Subcutaneous abdominal adipose tissue (tissue), 5 donors: Measurements from ENCODE around the gene NPIPB8.
"Not testable (repeated sequence)": the region's sequence is repeated elsewhere in the genome, so short reads cannot be mapped to it uniquely, and the experiment has no call there.

Experiments used
- H3K27ac ChIP-seq: one replicate; pipeline ENCODE4 v1.7.0; 2013; ENCODE audit warnings: low read depth, mild to moderate bottlenecking, inconsistent platforms, low read length, moderate library complexity
- H3K27me3 ChIP-seq, 5 donors: one replicate each; pipeline ENCODE4 v1.7.0; 2013; ENCODE audit warnings: low read length in 5 of 5, inconsistent platforms in 1 of 5; ENCODE audit not compliant: control insufficient read depth in 5 of 5, insufficient read depth in 4 of 5
- H3K36me3 ChIP-seq, 5 donors: one replicate each; pipeline ENCODE4 v1.7.0; 2013; ENCODE audit warnings: low read length in 5 of 5; ENCODE audit not compliant: control insufficient read depth in 5 of 5, insufficient read depth in 5 of 5
- H3K4me1 ChIP-seq, 5 donors: one replicate each; pipeline ENCODE4 v1.7.0; 2013; ENCODE audit warnings: low read length in 5 of 5, mild to moderate bottlenecking in 3 of 5, moderate library complexity in 1 of 5; ENCODE audit not compliant: control insufficient read depth in 5 of 5, insufficient read depth in 5 of 5
- H3K4me3 ChIP-seq, 5 donors: one replicate each; pipeline ENCODE4 v1.7.0; 2013; ENCODE audit warnings: low read length in 5 of 5, low read depth in 1 of 5
- H3K9ac ChIP-seq, 5 donors: one replicate each; pipeline ENCODE4 v1.7.0; 2013; ENCODE audit warnings: low read length in 5 of 5, mild to moderate bottlenecking in 4 of 5, moderate library complexity in 3 of 5
- H3K9me3 ChIP-seq, 5 donors: one replicate each; pipeline ENCODE4 v1.7.0; 2013; ENCODE audit warnings: low read length in 5 of 5; ENCODE audit not compliant: control insufficient read depth in 5 of 5
- donor health status: healthy.
- donor health status: healthy.
- donor health status: healthy.
- donor health status: healthy.
- donor health status: healthy.

NPIPB8 gene

DNA sequence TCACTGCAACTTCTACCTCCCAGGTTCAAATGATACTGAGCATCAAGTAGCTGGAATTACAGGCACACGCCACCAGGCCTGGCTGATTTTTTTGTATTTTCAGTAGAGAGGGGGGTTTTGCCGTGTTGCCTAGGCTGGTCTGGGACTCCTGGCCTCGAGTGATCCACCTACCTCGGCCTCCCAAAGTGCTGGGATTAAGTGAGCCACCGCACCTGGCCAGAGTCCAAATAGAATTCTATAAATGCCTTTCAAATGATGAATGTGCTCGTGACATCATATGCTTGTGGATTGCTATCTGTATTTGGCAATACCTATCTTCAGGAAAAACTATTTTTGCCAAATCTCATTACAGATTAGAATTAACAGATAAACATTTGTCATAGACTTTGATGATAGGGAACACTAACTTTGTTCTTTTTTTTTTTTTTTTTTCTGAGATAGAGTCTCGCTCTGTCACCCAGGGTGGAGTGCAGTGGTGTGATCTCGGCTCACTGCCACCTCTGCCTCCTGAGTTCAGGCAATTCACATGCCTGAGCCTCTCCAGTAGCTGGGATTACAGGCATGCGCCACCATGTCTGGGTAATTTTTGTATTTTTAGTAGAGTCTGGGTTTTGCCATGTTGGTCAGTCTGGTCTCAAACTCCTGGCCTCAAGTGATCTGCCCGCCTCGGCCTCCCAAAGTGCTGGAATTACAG is 55.5 kb downstream of the NPIPB8 start:
- H3K4me1 ChIP-seq, H3K36me3 ChIP-seq, H3K9ac ChIP-seq, H3K4me3 ChIP-seq, H3K27ac ChIP-seq, H3K9me3 ChIP-seq, H3K27me3 ChIP-seq: not testable (repeated sequence)

DNA sequence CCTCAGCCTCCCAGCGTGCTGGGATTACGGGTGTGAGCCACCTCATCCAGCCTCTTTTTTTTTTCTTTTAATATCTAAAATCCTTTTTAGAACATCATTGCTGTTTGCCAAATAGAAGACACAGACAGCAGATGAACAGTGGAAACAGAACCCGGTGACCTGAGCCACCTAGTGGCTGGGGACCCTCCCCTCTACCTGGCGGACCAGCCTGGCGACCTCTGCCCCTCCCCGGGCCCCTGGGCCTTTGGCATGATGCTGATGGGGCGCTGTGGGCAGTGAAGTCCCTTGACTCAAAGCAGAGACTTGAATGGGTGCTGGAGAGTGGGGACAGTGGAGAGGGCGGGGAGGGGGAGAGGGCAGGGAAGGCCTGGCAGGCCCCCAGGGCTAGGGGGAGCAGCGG is 61.9 kb downstream of the NPIPB8 start:
- H3K9me3 ChIP-seq, H3K4me1 ChIP-seq, H3K4me3 ChIP-seq, H3K27ac ChIP-seq, H3K36me3 ChIP-seq, H3K27me3 ChIP-seq, H3K9ac ChIP-seq: not testable (repeated sequence)

DNA sequence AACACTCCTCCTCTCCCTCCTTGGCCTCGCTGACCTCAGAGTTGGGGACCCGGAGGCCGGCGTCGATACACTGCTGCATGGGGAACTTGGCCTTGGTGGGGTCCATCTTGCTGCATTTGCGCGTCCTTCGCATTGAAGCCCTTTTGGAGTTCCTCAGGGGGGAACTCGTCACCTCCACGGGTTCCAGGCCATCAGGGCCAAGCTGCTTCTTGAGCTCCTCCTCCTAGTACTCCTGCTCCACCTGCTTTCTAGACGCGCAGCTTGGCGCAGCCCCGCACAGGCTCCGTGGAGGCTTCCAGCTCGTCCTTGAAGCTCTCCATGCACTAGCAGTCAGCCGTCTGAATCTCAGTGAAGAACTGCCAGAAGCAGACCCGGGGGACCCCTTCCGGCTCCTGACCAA is 62.5 kb downstream of the NPIPB8 start:
- not testable (repeated sequence) for H3K4me3 ChIP-seq, H3K9me3 ChIP-seq, H3K9ac ChIP-seq, H3K27me3 ChIP-seq, H3K4me1 ChIP-seq, H3K27ac ChIP-seq, H3K36me3 ChIP-seq

DNA sequence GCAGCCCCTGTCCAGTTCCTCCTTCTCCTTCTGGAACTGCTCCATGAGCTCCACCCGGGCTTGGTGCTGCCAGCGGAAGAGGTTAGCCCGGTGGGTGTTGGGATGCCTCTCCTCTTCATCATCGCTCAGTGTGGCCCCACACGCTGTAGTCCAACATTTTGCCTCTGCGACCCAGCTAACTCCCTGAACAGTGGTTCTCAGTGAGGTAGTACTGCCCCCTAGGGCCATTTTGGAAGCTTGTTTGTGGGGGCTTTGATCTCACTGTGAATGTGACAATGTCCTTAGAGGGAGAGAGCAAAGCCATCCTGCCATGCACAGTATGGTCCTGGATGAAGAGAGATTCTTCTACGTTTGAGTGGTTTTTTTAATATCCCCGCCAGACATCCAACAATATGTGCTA is 63.5 kb downstream of the NPIPB8 start:
- H3K4me1 ChIP-seq, H3K4me3 ChIP-seq, H3K27ac ChIP-seq, H3K9me3 ChIP-seq, H3K27me3 ChIP-seq, H3K9ac ChIP-seq, H3K36me3 ChIP-seq: not testable (repeated sequence)

DNA sequence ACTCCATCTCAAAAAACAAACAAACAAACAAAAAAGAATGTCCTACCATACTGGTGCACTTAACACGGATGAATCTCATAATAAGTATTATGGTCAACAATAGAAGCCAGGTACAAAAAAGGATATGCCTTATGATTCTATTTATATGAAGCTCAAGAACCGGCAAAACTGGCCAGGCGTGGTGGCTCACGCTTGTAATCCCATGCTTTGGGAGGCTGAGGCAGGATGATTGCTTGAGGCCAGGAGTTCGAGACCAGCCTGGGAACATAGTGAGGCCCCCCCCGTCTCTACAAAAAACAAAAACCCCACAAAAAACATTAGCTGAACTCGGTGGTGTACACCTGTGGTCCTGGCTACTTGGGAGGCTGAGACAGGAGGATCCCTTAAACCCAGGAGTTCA is 66.4 kb downstream of the NPIPB8 start:
- not testable (repeated sequence) for H3K27ac ChIP-seq, H3K9ac ChIP-seq, H3K4me3 ChIP-seq, H3K4me1 ChIP-seq, H3K9me3 ChIP-seq, H3K36me3 ChIP-seq, H3K27me3 ChIP-seq
